SHP77 treated with DMSO at 0.1 percent for 48 hours (cell line): ENCODE data around the gene ATP2C1.
"Not testable (repeated sequence)": the region's sequence is repeated elsewhere in the genome, so short reads cannot be mapped to it uniquely, and the experiment has no call there.

Experiments used
- DNase-seq: peaks from one replicate; lab custom pipeline; 2025; lab: John Stamatoyannopoulos, UW

Gene ATP2C1

GRCh38 chr3:130935761-130936492 is 42.0 kb downstream of the ATP2C1 start:
- DNase-seq = no peak

DNA sequence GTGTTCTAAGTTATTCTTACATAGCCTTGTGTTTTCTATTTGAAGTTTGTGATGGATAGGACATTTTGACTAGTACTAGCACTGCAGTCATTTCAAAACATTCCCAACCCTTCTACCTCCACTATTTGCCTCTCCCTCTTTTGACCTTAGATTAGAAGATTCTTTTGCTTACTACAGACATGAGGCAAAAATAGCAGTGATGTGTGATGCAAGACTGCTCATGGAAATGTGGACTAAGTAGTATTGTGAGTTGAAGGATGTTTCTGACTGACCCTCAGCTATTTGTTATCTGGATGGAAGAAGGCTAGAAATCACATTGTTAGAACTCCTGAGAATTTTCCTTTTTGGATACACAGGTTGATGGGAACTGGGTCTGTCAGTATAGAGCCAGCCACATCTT is 45.9 kb downstream of the ATP2C1 start:
- no peak for DNase-seq

DNA sequence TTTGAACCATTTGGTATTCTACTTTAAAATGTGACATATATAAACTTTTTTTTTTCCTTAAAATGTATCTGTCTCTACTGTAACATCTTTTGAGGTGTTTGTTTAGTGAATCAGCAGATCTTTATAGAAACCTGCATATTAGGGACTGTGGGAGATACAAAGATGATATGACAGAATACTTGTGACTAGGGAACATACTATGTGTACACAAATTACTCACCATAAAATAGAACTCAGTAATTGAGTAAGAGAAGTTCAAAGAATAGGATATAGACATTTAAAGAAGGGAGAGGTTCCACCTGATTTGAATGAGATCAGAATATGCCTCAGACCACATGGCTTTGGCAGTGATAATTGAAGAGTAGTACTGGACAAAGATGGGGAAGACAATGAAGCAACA is 47.9 kb downstream of the ATP2C1 start:
- DNase-seq = no peak

GRCh38 chr3:130946882-130947281 is 53.0 kb downstream of the ATP2C1 start:
- no peak for DNase-seq

- DNase-seq = no peak
Measured at GRCh38 chr3:130948001-130948773, 54.3 kb downstream of the ATP2C1 start.

GRCh38 chr3:130948929-130949328 is 55.0 kb downstream of the ATP2C1 start:
- no peak for DNase-seq

DNA sequence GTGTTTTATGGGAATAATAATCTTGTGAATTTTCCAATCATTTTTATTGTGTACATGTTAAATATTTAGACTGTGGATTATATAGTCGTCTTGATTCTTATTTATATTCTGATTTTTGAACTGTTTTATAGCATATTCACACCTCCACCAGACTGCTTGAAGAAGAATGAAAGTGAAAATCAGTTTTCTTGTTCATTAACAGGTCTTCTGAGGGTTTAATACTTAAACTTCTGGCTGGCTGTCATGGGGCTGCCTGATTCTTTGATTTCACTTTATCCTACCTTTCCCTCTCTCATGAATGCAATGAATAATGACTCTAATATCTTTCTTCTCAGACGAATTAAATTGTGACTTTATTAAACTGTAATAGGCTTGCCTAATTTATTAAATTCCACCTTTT is 56.2 kb downstream of the ATP2C1 start:
- no peak for DNase-seq

DNA sequence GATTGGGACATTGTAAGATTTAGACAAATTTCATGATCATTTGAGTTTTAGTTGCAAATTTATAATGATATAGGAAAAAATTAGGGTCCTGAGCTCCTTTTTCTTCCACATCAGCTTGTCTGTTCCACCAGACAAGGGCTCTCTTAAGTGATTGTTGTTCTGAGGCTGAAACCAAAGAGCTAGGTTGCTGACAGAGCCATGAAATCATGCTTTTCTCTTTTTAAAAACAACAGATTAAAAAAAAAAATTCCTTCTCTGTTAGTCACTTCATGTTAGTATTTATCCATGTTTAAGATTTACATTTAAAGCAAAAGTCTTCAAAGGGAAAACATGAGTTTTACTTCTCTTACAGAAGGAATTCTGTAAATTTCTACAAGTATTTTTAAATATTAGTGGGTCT is 56.8 kb downstream of the ATP2C1 start:
- DNase-seq = no peak

GRCh38 chr3:130955481-130955880 is 61.6 kb downstream of the ATP2C1 start:
- no peak for DNase-seq

GRCh38 chr3:130956281-130956680 is 62.4 kb downstream of the ATP2C1 start:
- DNase-seq = no peak

DNA sequence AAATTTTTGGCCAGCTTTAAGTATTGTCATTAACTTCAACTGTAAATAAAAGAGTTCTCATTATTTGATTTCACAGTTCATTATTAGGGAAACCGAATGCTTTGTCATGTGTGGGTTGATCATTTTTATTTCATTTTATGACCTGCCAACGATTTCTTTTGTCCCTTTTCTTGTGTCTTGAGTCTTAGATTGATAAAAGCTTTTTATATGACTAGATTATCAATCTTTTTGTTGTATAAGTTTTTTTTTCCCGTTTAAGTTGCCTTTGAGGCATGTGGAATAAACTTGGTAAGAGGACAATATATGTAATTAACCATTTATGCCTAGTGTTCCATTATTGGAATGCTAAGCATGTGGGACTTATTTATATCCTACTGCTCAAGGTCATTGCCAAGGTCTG is 62.8 kb downstream of the ATP2C1 start:
- no peak for DNase-seq

GRCh38 chr3:130960139-130960795 is 66.4 kb downstream of the ATP2C1 start:
- no peak for DNase-seq

DNA sequence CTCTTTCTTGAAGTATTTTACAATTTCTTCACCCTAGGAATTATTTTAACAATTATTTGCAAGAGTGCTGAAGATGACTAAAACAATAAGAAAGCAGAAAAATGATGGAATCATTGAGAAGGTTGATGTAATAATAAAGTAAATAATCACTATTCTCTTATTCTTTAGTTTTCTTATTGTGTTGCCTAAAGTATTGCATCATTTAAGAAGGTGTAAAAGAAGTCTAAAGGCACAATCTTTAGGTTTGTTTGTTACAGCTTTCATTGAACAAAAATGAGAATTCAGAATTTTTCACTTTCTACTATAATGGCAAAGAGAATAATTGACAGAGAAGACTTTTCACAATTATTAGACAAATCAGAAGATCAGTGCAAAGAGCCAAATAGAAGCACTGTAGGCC is 67.6 kb downstream of the ATP2C1 start:
- DNase-seq = no peak

- no peak for DNase-seq
Measured at GRCh38 chr3:130963444-130963843, 69.6 kb downstream of the ATP2C1 start.

- DNase-seq = no peak
Measured at GRCh38 chr3:130963878-130964277, 70.0 kb downstream of the ATP2C1 start.

- no peak for DNase-seq
Measured at GRCh38 chr3:130967281-130967680, 73.4 kb downstream of the ATP2C1 start.

GRCh38 chr3:130968221-130968620 is 74.3 kb downstream of the ATP2C1 start:
- no peak for DNase-seq

DNA sequence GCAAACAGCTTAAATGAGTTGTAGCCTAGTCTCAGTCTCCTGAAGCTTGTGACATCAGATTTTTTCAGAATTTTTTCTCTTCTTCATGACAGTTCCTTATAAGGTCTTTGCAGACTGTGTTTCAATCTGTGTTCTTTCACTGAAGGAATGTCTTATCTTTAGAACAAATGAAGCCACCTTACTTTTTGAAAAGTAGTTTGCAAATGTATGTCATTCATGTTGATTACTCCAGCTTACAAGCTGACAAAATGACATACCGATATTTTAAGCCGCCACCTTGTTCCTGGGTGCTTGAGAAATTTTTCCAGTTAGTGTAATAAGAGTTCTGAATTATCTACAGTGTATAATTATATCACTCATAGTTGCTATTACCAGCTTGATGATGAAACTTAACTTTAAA is 75.7 kb downstream of the ATP2C1 start:
- DNase-seq = no peak

DNA sequence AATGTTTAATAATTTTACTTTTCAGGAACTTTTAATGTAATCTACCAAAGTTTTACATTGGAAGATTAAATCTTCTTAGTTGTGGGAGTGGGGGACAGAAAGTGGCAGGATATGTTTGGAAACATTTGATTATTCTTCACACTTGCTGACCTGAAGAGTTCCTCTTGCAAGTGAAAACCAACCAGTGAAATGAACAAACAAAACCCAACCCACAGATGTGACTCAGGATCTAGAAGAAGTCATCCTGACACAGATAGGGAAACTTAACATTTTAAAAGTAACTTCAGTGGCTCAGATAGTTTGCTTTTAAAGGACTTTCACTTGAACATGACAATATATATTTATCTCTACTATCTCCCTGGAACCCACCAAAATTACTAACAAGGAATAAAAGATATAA is 77.3 kb downstream of the ATP2C1 start:
- no peak for DNase-seq

DNA sequence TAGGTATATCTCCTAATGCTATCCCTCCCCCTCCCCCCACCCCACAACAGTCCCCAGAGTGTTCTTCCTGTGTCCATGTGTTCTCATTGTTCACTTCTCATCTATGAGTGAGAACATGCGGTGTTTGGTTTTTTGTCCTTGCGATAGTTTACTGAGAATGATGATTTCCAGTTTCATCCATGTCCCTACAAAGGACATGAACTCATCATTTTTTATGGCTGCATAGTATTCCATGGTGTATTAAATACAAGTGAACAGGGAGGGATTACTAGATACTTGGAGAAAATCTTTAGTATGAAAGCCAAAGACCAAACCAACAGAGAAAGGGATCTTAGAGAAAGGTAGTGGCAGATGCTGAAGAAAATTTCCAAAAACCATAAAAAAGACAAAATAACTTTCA is 78.7 kb downstream of the ATP2C1 start:
- DNase-seq = not testable (repeated sequence)

DNA sequence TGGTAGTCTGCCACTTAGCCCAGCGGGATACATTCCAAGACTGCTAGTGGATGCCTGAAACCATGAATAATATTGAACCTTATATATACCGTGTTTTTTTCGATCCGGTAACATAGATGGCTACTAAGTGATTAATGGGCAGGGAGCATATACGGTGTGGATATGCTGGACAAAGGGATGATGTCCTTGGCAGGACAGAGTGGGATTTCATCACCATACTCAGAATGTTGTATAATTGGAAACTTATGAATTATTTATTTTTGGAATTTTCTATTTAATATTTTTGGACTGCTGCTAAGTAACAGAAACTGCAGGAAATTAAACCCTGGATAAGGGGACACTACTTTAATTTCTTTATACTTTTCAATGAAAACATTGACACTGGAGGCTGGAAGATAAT is 79.5 kb downstream of the ATP2C1 start:
- DNase-seq = no peak

GRCh38 chr3:130974201-130974600 is 80.3 kb downstream of the ATP2C1 start:
- no peak for DNase-seq

DNA sequence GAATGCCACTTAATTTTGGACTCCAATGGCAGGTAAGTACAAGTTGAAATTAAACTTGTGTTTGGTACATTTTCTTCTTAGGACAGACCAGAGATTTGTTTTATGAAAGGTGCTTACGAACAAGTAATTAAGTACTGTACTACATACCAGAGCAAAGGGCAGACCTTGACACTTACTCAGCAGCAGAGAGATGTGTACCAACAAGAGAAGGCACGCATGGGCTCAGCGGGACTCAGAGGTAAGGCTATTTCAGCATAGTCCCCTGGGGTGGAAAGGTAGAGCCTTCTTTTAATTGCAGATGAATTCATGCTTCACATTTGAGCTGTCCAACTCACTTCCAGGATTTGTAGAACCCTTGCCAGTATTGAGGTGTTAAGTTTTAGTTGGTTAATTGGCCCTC is 81.4 kb downstream of the ATP2C1 start:
- DNase-seq = no peak
